D341Med (cell line): ENCODE data around the gene XXYLT1.
A peak's percentile ranks its signal among the peaks of the same experiment; 100 is the strongest.

ENCODE experiments used
- DNase-seq: peaks from one replicate; pipeline ENCODE4 v3.0.0; 2012; ENCODE audit warnings: low spot score

The XXYLT1 gene

GRCh38 chr3:195168009-195168762 lies 102.8 kb downstream of the XXYLT1 start:
- no peak for DNase-seq

- no peak for DNase-seq
These were observed 105.2 kb downstream of the XXYLT1 start for GRCh38 chr3:195165790-195166189.

GRCh38 chr3:195165265-195165609 lies 105.7 kb downstream of the XXYLT1 start:
- DNase-seq, result no peak

- DNase-seq, result no peak
These were observed 106.2 kb downstream of the XXYLT1 start for GRCh38 chr3:195164573-195165264.

- no peak for DNase-seq
These were observed 107.0 kb downstream of the XXYLT1 start for GRCh38 chr3:195163719-195164572.

- no peak for DNase-seq
These were observed 108.1 kb downstream of the XXYLT1 start for GRCh38 chr3:195162816-195163215.

- DNase-seq, result no peak
These were observed 108.8 kb downstream of the XXYLT1 start for GRCh38 chr3:195162033-195162669.

GRCh38 chr3:195160908-195161434 lies 110.0 kb downstream of the XXYLT1 start:
- no peak for DNase-seq

GRCh38 chr3:195160257-195160898 lies 110.6 kb downstream of the XXYLT1 start:
- DNase-seq, result no peak

- no peak for DNase-seq
These were observed 111.2 kb downstream of the XXYLT1 start for GRCh38 chr3:195159814-195160165.

- DNase-seq, result no peak
These were observed 111.7 kb downstream of the XXYLT1 start for GRCh38 chr3:195159117-195159813.

- no peak for DNase-seq
These were observed 114.6 kb downstream of the XXYLT1 start for GRCh38 chr3:195156286-195156890.

GRCh38 chr3:195155570-195156241 lies 115.3 kb downstream of the XXYLT1 start:
- DNase-seq, result no peak

GRCh38 chr3:195154793-195155535 lies 116.0 kb downstream of the XXYLT1 start:
- peak; percentile 50 for DNase-seq

- no peak for DNase-seq
These were observed 116.7 kb downstream of the XXYLT1 start for GRCh38 chr3:195154111-195154791.

GRCh38 chr3:195153653-195154052 lies 117.3 kb downstream of the XXYLT1 start:
- DNase-seq, result no peak

GRCh38 chr3:195153130-195153529 lies 117.8 kb downstream of the XXYLT1 start:
- peak; percentile 62 for DNase-seq

GRCh38 chr3:195151866-195152541 lies 119.0 kb downstream of the XXYLT1 start:
- DNase-seq, result no peak
